Tibial nerve (tissue), 4 donors: ENCODE results near the gene KRTAP15-1. TPM values are rescaled to one million over a fixed set of nuclear protein-coding genes. Genes with fewer than 3 reads are reported as not detected.

Source experiments
- DNase-seq, 2 donors: peaks; one replicate each; pipeline ENCODE4 v3.0.0-alpha.2; 2019; ENCODE audit warnings: low spot score in 2 of 2
- H3K27ac ChIP-seq, 4 donors: fragments of 200-600 bp; sonication (generic) in 3 of 4; one replicate each; pipeline ENCODE4 v1.5.1; 2017 to 2019; ENCODE audit warnings: mild to moderate bottlenecking in 1 of 4
- H3K27me3 ChIP-seq, 2 donors: fragments of 200-600 bp; sonication (generic) in 1 of 2; one replicate each; pipeline versions ENCODE4 v1.5.1 to v1.6.0; 2017 to 2019
- H3K36me3 ChIP-seq, 3 donors: fragments of 200-600 bp; sonication (generic); one replicate each; pipeline ENCODE4 v1.5.1; 2018 to 2019
- H3K4me1 ChIP-seq, 4 donors: fragments of 200-600 bp; sonication (generic) in 3 of 4; one replicate each; pipeline ENCODE4 v1.5.1; 2017 to 2019
- H3K4me3 ChIP-seq, 4 donors: fragments of 200-600 bp; sonication (generic) in 3 of 4; one replicate each; pipeline ENCODE4 v1.5.1; 2017 to 2019; ENCODE audit warnings: mild to moderate bottlenecking in 1 of 4, moderate library complexity in 1 of 4
- H3K9me3 ChIP-seq, 4 donors: fragments of 200-600 bp; sonication (generic) in 3 of 4; one replicate each; pipeline ENCODE4 v1.5.1; 2017 to 2019
- CTCF ChIP-seq, 5 experiments: fragments of 200-600 bp in 3 of 5; fragments of 450-650 bp in 2 of 5; sonication (generic) in 3 of 5; IDR thresholded peaks; one replicate each; pipeline ENCODE4 v1.5.1; 2016 to 2019; ENCODE audit warnings: antibody characterized with exemption in 5 of 5, mild to moderate bottlenecking in 3 of 5, moderate library complexity in 2 of 5
- EP300 ChIP-seq, 2 donors: sonication (generic); formaldehyde crosslinking; IDR thresholded peaks; one replicate each; pipeline ENCODE4 v1.6.1; 2017; ENCODE audit warnings: antibody characterized with exemption in 2 of 2, mild to moderate bottlenecking in 1 of 2
- POLR2A ChIP-seq, 2 donors: fragments of 450-650 bp; IDR thresholded peaks; one replicate each; pipeline ENCODE4 v1.6.1; 2017; ENCODE audit warnings: antibody characterized with exemption in 2 of 2, mild to moderate bottlenecking in 2 of 2, moderate library complexity in 2 of 2
- whole genome bisulfite sequencing, 2 donors: methylation state at CpG; one replicate each; pipeline ENCODE4 v1.1.5; 2018; 5-methylcytosine and 5-hydroxymethylcytosine counted together
- total RNA-seq, 4 donors: library from RNA; depleted of rRNA; stranded (reverse); fragments of >200 nt; gene quantifications; one replicate each; pipeline ENCODE4 v1.1.0, GENCODE V29; 2016

Gene KRTAP15-1
- total RNA-seq, 4 donors from 2014 or later, result not detected

DNA sequence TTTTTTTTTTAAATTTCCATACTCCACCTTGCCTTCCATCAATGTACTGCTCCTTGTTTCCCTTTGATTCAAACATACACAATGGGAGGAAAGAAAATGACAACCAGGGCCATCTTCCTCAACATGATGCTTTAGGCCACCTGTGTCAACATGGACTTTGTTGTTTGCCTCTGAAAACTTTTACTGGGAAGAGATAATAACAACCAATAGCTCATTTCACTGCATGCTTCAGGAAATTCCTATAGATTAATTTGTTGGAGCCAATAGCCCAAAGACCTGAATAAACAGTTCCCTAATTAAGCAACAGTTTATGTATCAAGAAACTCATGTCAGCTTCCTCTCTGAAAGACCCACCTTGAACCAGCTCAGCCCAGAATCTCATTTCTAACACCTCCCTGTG is 3.2 kb downstream of the KRTAP15-1 start:
- H3K27ac ChIP-seq, result no peak overlapping the region
- no peaks in the 10 kb centered on the region for H3K36me3 ChIP-seq
- no peaks in the 10 kb centered on the region for H3K27me3 ChIP-seq
- no peaks in the 10 kb centered on the region for H3K4me1 ChIP-seq
- H3K4me3 ChIP-seq, result no peak overlapping the region
- DNase-seq, result no peak
- H3K9me3 ChIP-seq, result no peaks in the 10 kb centered on the region
- no peak for TF ChIP-seq EP300 (IDR thresholded peaks at IDR 0.05)
- TF ChIP-seq CTCF (IDR thresholded peaks at IDR 0.05), result no peak
- TF ChIP-seq POLR2A (IDR thresholded peaks at IDR 0.05), result no peak

GRCh38 chr21:30444204-30444603 is 4.1 kb downstream of the KRTAP15-1 start:
- WGBS, 2 donors, result 61 to 62% methylated on average over 1 of the region's 1 CpG
- Histone ChIP-seq H3K9me3 (no peaks in the 10 kb centered on the region), H3K27ac (no peak overlapping the region), H3K4me1 (no peaks in the 10 kb centered on the region), H3K4me3 (no peak overlapping the region), H3K36me3 (no peaks in the 10 kb centered on the region), H3K27me3 (no peaks in the 10 kb centered on the region)
- no peak for TF ChIP-seq POLR2A (IDR thresholded peaks at IDR 0.05)
- TF ChIP-seq CTCF (IDR thresholded peaks at IDR 0.05), result no peak
- no peak for TF ChIP-seq EP300 (IDR thresholded peaks at IDR 0.05)
- no peak for DNase-seq

DNA sequence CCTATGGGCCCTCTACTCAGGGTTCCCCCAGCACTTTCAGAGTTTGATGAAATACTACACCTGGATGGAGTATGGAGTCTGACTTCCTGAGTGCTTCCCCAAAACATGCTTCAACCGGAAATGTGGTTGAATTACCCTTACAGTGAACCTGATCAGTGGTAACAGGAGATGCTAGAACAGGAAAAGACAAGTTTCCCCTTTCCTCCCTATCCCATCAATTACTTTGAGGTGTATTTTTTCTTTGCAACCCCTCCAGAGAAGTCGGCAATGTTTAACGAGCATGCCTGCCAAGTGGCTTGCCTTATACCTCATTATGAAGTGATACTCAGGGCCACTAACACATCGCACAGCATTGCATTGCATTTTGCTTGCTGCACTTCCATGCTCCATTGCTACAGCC is 7.0 kb downstream of the KRTAP15-1 start:
- no peak overlapping the region for H3K27ac ChIP-seq
- no peaks in the 10 kb centered on the region for H3K4me1 ChIP-seq
- 53 to 55% methylated on average over 4 of the region's 4 CpGs for WGBS, 2 donors
- no peak for DNase-seq
- H3K9me3 ChIP-seq, result no peaks in the 10 kb centered on the region
- H3K36me3 ChIP-seq, result no peaks in the 10 kb centered on the region
- H3K27me3 ChIP-seq, result no peaks in the 10 kb centered on the region
- no peak overlapping the region for H3K4me3 ChIP-seq
- TF ChIP-seq POLR2A (IDR thresholded peaks at IDR 0.05) (no peak), CTCF (IDR thresholded peaks at IDR 0.05) (no peak), EP300 (IDR thresholded peaks at IDR 0.05) (no peak)

GRCh38 chr21:30448514-30448913 is 8.4 kb downstream of the KRTAP15-1 start:
- no peaks in the 10 kb centered on the region for H3K27me3 ChIP-seq
- 87 to 89% methylated on average over 3 of the region's 3 CpGs for WGBS, 2 donors
- no peak for DNase-seq
- TF ChIP-seq EP300 (IDR thresholded peaks at IDR 0.05) (no peak), CTCF (IDR thresholded peaks at IDR 0.05) (no peak), POLR2A (IDR thresholded peaks at IDR 0.05) (no peak)
- H3K4me3 ChIP-seq, result no peak overlapping the region
- no peaks in the 10 kb centered on the region for H3K36me3 ChIP-seq
- no peaks in the 10 kb centered on the region for H3K4me1 ChIP-seq
- no peaks in the 10 kb centered on the region for H3K9me3 ChIP-seq
- no peak overlapping the region for H3K27ac ChIP-seq

DNA sequence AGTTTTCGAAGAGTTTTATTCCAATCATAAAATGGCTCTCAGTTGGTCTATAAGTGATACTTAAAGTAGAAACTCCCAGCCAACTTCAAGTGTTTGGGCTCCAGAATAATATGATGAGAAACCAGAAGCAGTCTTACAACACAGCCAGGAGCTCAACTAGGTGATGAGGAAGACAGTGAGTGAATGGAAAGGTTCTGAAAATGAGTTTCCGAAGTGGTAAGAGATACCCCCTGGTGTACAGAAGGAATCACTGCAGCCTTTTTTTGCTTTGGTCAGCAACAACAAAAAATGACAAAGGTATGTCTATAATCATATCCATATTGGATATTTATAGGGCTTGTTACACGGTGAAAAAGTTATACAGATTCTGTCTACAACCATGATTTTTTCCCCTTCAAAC is 23.6 kb downstream of the KRTAP15-1 start:
- Histone ChIP-seq H3K27ac (no peak overlapping the region), H3K4me1 (no peaks in the 10 kb centered on the region), H3K36me3 (no peaks in the 10 kb centered on the region), H3K4me3 (no peak overlapping the region), H3K9me3 (no peaks in the 10 kb centered on the region), H3K27me3 (no peaks in the 10 kb centered on the region)
- no peak for DNase-seq
- WGBS, 2 donors, result 35 to 65% methylated on average over 3 of the region's 3 CpGs
- TF ChIP-seq CTCF (IDR thresholded peaks at IDR 0.05), result no peak
- no peak for TF ChIP-seq POLR2A (IDR thresholded peaks at IDR 0.05)
- TF ChIP-seq EP300 (IDR thresholded peaks at IDR 0.05), result no peak
